K562 (cell line): ENCODE results near the gene GLRX5. TPM values are rescaled to one million over a fixed set of nuclear protein-coding genes. Genes with fewer than 3 reads are reported as not detected.
A peak's percentile ranks its signal among the peaks of the same experiment; 100 is the strongest.

Source experiments
- ATAC-seq: fragments of 200-7000 bp; cut with Tn5 transposase; 3 replicates; pipeline ENCODE4 v1.9.1; 2020; ENCODE audit warnings: moderate library complexity
- BruUV-seq: library from RNA; stranded (reverse); fragments of 400-500 nt; replicated peaks from 2 replicates; lab custom pipeline; 2021; lab: Mats Ljungman, UMichigan
- CTCF ChIA-PET: fragments of 300-600 bp; formaldehyde crosslinking; extraction: SDS; loops from one replicate; lab custom pipeline; 2021; ENCODE audit warnings: low intra/inter-chr PET ratio; lab: Yijun Ruan, JAX
- POLR2A ChIA-PET: fragments of 300-600, 350-650 bp; sonication (Branson Sonifier 250); formaldehyde crosslinking; extraction: SDS; loops from one replicate; lab custom pipeline; 2021; ENCODE audit warnings: antibody characterized with exemption, inconsistent platforms; lab: Yijun Ruan, JAX
- DNase-seq, 4 experiments: peaks; one replicate each; pipeline versions ENCODE4 v3.0.0 to v3.0.0-alpha.2; 2011 to 2018; ENCODE audit warnings: low spot score in 3 of 4, mixed read lengths in 3 of 4; ENCODE audit errors: extremely low read depth in 1 of 4
- FAIRE-seq: peaks from 2 replicates; lab custom pipeline; 2011; peaks lifted over from hg19 to GRCh38; lab: Jason Lieb, UNC
- H2AFZ ChIP-seq: 2 replicates; pipeline ENCODE4 v1.6.0; 2011; ENCODE audit warnings: low read depth, low read length, control low read depth, inconsistent platforms
- H3K27ac ChIP-seq: fragments of 200-600 bp; 3 replicates; pipeline ENCODE4 v1.8.0; 2011; ENCODE audit warnings: low read depth, mild to moderate bottlenecking, control low read depth, inconsistent platforms, low read length, moderate library complexity, mixed read lengths; ENCODE audit errors: extremely low read depth
- H3K27me3 ChIP-seq, 2 experiments: fragments of 300-600 bp in 1 of 2; 2 replicates in 1 of 2; 3 replicates in 1 of 2; pipeline versions ENCODE4 v1.6.0 to v1.8.0; 2011; ENCODE audit warnings: inconsistent platforms in 2 of 2, low read length in 2 of 2, mild to moderate bottlenecking in 1 of 2, mixed read lengths in 1 of 2, moderate library complexity in 1 of 2; ENCODE audit not compliant: control insufficient read depth in 2 of 2, insufficient read depth in 2 of 2
- H3K36me3 ChIP-seq: fragments of 300-600 bp; 3 replicates; pipeline ENCODE4 v1.8.0; 2011; ENCODE audit warnings: mild to moderate bottlenecking, low read length, inconsistent platforms; ENCODE audit not compliant: control insufficient read depth, insufficient read depth
- H3K4me1 ChIP-seq, 2 experiments: fragments of 200-600 bp in 1 of 2; replicated peaks in 1 of 2; 2 replicates in 1 of 2; 3 replicates in 1 of 2; pipeline versions ENCODE4 v1.5.1 to v1.8.0; 2011; ENCODE audit warnings: inconsistent platforms in 2 of 2, low read length in 2 of 2, mild to moderate bottlenecking in 1 of 2, mixed read lengths in 1 of 2, moderate library complexity in 1 of 2; ENCODE audit not compliant: control insufficient read depth in 2 of 2, insufficient read depth in 2 of 2
- H3K4me2 ChIP-seq: 2 replicates; pipeline ENCODE4 v1.6.1; 2011; ENCODE audit warnings: low read length, control low read depth, inconsistent platforms, mixed read lengths; ENCODE audit not compliant: insufficient read depth
- H3K4me3 ChIP-seq: fragments of 200-600 bp; sonication (generic), shearing (Covaris generic); 2 replicates; pipeline ENCODE4 v1.5.1; 2016; ENCODE audit warnings: control low read depth, inconsistent platforms
- H3K79me2 ChIP-seq: fragments of 200-600 bp; 3 replicates; pipeline ENCODE4 v1.8.0; 2011; ENCODE audit warnings: low read length, inconsistent platforms; ENCODE audit not compliant: control insufficient read depth, insufficient read depth
- H3K9ac ChIP-seq, 2 experiments: 2 replicates each; pipeline versions ENCODE4 v1.6.0 to v1.6.1; 2011; ENCODE audit warnings: low read depth in 2 of 2, low read length in 2 of 2, control low read depth in 1 of 2, inconsistent platforms in 1 of 2, mild to moderate bottlenecking in 1 of 2, mixed read lengths in 1 of 2; ENCODE audit not compliant: insufficient read depth in 1 of 2
- H3K9me1 ChIP-seq: one replicate; pipeline ENCODE4 v1.6.0; 2011; ENCODE audit warnings: inconsistent platforms, mild to moderate bottlenecking, low read length, moderate library complexity; ENCODE audit not compliant: control insufficient read depth, insufficient read depth
- H3K9me3 ChIP-seq: replicated peaks from 2 replicates; pipeline ENCODE4 v1.5.1; 2011; ENCODE audit warnings: low read depth, low read length, inconsistent platforms; ENCODE audit not compliant: control insufficient read depth, insufficient read depth
- H4K20me1 ChIP-seq: replicated peaks from 2 replicates; pipeline ENCODE4 v1.6.1; 2011; ENCODE audit warnings: low read length, inconsistent platforms, mixed read lengths; ENCODE audit not compliant: control insufficient read depth, insufficient read depth
- AFF4 ChIP-seq: sonication (generic); formaldehyde crosslinking; IDR thresholded peaks from 2 replicates; pipeline ENCODE4 v1.8.0; 2023; ENCODE audit warnings: mild to moderate bottlenecking, missing genetic modification reagents
- ATF6 ChIP-seq: sonication (generic); formaldehyde crosslinking; IDR thresholded peaks from 2 replicates; pipeline ENCODE4 v1.4.0; 2020; ENCODE audit warnings: mild to moderate bottlenecking, missing genetic modification reagents
- DMBX1 ChIP-seq: fragments of 250-450 bp; sonication (Bioruptor Pico); IDR thresholded peaks from 2 replicates; pipeline ENCODE4 v1.8.0; 2022; ENCODE audit warnings: inconsistent platforms, mild to moderate bottlenecking, moderate library complexity, borderline replicate concordance
- MCM7 ChIP-seq, 2 experiments: fragments of 450-650 bp; IDR thresholded peaks; 2 replicates each; pipeline ENCODE4 v1.6.1; 2016 to 2018
- PHF8 ChIP-seq: fragments of 200-600 bp; sonication (generic); IDR thresholded peaks from 2 replicates; pipeline ENCODE4 v1.6.1; 2012; ENCODE audit warnings: mixed run types, mild to moderate bottlenecking, inconsistent platforms, low read length, moderate library complexity, borderline replicate concordance
- SRF ChIP-seq, 2 experiments: fragments of 250-450, 450-650 bp in 1 of 2; sonication (Bioruptor Pico) in 1 of 2; sonication (generic) in 1 of 2; formaldehyde crosslinking; IDR thresholded peaks; 2 replicates each; pipeline versions ENCODE4 v1.5.0 to v1.5.1; 2020 to 2022; ENCODE audit warnings: mild to moderate bottlenecking in 1 of 2, missing genetic modification reagents in 1 of 2
- U2AF1 ChIP-seq: fragments of 200-400 bp; formaldehyde crosslinking; optimal IDR thresholded peaks from 2 replicates; pipeline ENCODE3; 2017; ENCODE audit warnings: mild to moderate bottlenecking, low read depth, low read length, moderate library complexity
- ZNF280A ChIP-seq: fragments of 450-650 bp; IDR thresholded peaks from 2 replicates; pipeline ENCODE4 v1.6.1; 2018; ENCODE audit warnings: mild to moderate bottlenecking, low read depth; ENCODE audit not compliant: partially characterized antibody
- WGBS: fragments of 100-300 bp; shearing (Covaris generic); methylation state at CpG from one replicate; pipeline ENCODE4 v1.1.6; 2016; ENCODE audit warnings: low coverage, mixed read lengths; ENCODE audit not compliant: insufficient coverage; ENCODE audit errors: missing lambda C conversion rate; 5-methylcytosine and 5-hydroxymethylcytosine counted together
- in situ Hi-C: fragments of 300-500 bp; cut with MboI; formaldehyde crosslinking; loops from 4 replicates; pipeline ENCODE4 v1.15.0; 2018; ENCODE audit warnings: inconsistent platforms, mixed read lengths
- intact Hi-C: fragments of 100-400 bp; cut with micrococcal nuclease; formaldehyde crosslinking; loops from 2 replicates; pipeline ENCODE4 v1.14.2; 2022
- polyA plus RNA-seq, 8 experiments: library from polyadenylated mRNA; depleted of rRNA in 4 of 8; stranded (reverse) in 5 of 8; unstranded in 3 of 8; fragments of >200 nt; fragmentation: Nextera tagmentation in 2 of 8; fragmentation: Illumina TruSeq in 1 of 8; extraction: Ambion mirVana in 2 of 8; extraction: Trizol in 1 of 8; gene quantifications; 2 replicates each; pipeline versions ENCODE4 v1.2.1 to v1.2.3, GENCODE V29; 2011 to 2014; ENCODE audit warnings: inconsistent platforms in 1 of 8, missing spikeins in 1 of 8
- total RNA-seq, 7 experiments: library from RNA; depleted of rRNA in 6 of 7; stranded (reverse); fragments of >200 nt in 6 of 7; fragmentation: Illumina TruSeq in 2 of 7; extraction: Trizol in 2 of 7; gene quantifications; 2 replicates each; pipeline versions ENCODE4 v1.2.1 to v1.2.3, GENCODE V29; 2011 to 2021; ENCODE audit warnings: low replicate concordance in 1 of 7

Gene GLRX5
- total and polyA plus RNA-seq, 9 of the 15 experiments (the other 6 are each of a cell fraction or from before 2014, with no cell fraction given) = 16.7 to 96.8 (median 66.8) TPM

GRCh38 chr14:95523051-95523814 lies 11.6 kb upstream of the GLRX5 start (continued):
- TF ChIP-seq AFF4 (CRISPR knock-in tag) (no peak), PHF8 (peak; percentile 26; the same call in 1 of the 2 replicates)

- H3K4me3 ChIP-seq = peak overlapping the region; percentile 9; the same call in 1 of the 2 replicates
- 0 out of 4 replicates have a peak, but pooled peaks of 1 of the 2 experiments have one; percentile 5 for TF ChIP-seq SRF (CRISPR knock-in tag; IDR thresholded peaks at IDR 0.05)
- TF ChIP-seq ATF6 (CRISPR knock-in tag) = no peak
- no peak for TF ChIP-seq ZNF280A
- TF ChIP-seq DMBX1 (CRISPR knock-in tag) = peak; percentile 73; the same call in 1 of the 2 replicates
- TF ChIP-seq U2AF1 = no peak
- TF ChIP-seq MCM7 (IDR thresholded peaks at IDR 0.05) = no peak
Observed at GRCh38 chr14:95523815-95524448, 10.9 kb upstream of the GLRX5 start.

More at GRCh38 chr14:95523815-95524448, 10.9 kb upstream of the GLRX5 start:
- BruUV-seq = no TSS peak
- H3K36me3 ChIP-seq = no peaks in the 10 kb centered on the region
- FAIRE-seq (peak; percentile 44), DNase-seq (peak; percentile 47 to 56 (median 51)), ATAC-seq (peak; percentile 83)
- H3K9ac ChIP-seq = peak overlapping the region; percentile 43 to 51; a peak in 3 of 4 replicates
- intact Hi-C loops = no loop called here
- H3K27ac ChIP-seq = peak overlapping the region; percentile 63
- H4K20me1 ChIP-seq = no peaks in the 10 kb centered on the region
- H3K4me1 ChIP-seq = peaks cover 0 to 54% of the 10 kb centered on the region in 2 experiments; a peak in 3 of 5 replicates
- no peaks in the 10 kb centered on the region for H3K27me3 ChIP-seq
- no peaks in the 10 kb centered on the region for H3K9me1 ChIP-seq
- H3K9me3 ChIP-seq = no peaks in the 10 kb centered on the region
- peak overlapping the region; percentile 76 for H2AFZ ChIP-seq
- H3K4me2 ChIP-seq = peak overlapping the region; percentile 74
- WGBS = 7% methylated on average over 10 of the region's 11 CpGs
- ChIA-PET POLR2A (interaction anchor here (0.6 to 2.2 kb wide), 9 partner anchors 8 to 73 kb away, joined by 3 to 11 read pairs (median 3); partner anchors contain the start of gene GLRX5), CTCF (no interaction called here)
- H3K79me2 ChIP-seq = no peaks in the 10 kb centered on the region; the same call in 2 of the 3 replicates
- in situ Hi-C loops = no loop called here
